22Rv1 (cell line): ENCODE results near the gene ZSCAN21.
A peak's percentile ranks its signal among the peaks of the same experiment; 100 is the strongest.

Experiments
- H3K27ac ChIP-seq: fragments of 450-650 bp; 2 replicates; pipeline ENCODE4 v1.5.1; 2017
- ZFX ChIP-seq: fragments of 450-650 bp; IDR thresholded peaks from 2 replicates; pipeline ENCODE4 v1.6.1; 2017; ENCODE audit warnings: antibody characterized with exemption, borderline replicate concordance
- TF ChIP-seq, protein P1 (sequence below): fragments of 450-650 bp; IDR thresholded peaks from 2 replicates; pipeline ENCODE4 v1.5.1; 2017; ENCODE audit warnings: mild to moderate bottlenecking

The ZSCAN21 gene

DNA sequence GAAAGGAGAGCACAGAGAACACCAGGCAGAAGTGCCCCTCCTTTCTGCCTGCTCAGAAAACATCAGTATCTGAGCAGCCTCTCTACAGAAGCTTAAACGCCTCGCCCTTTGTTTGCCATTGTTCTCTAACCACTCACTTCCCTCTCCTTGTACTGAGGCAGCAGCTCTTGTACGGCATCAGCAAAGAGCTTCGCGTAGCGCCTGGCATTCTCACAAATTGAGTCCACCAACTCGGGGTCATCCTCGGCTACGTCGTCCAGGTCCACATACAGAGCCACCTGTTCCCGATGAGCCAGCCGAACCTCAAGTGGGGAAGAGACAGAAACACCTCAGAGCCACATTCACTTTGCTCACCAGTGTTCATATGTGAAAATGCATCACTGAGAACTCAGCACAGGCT is 49.9 kb downstream of the ZSCAN21 start:
- TF ChIP-seq, protein P1, sequence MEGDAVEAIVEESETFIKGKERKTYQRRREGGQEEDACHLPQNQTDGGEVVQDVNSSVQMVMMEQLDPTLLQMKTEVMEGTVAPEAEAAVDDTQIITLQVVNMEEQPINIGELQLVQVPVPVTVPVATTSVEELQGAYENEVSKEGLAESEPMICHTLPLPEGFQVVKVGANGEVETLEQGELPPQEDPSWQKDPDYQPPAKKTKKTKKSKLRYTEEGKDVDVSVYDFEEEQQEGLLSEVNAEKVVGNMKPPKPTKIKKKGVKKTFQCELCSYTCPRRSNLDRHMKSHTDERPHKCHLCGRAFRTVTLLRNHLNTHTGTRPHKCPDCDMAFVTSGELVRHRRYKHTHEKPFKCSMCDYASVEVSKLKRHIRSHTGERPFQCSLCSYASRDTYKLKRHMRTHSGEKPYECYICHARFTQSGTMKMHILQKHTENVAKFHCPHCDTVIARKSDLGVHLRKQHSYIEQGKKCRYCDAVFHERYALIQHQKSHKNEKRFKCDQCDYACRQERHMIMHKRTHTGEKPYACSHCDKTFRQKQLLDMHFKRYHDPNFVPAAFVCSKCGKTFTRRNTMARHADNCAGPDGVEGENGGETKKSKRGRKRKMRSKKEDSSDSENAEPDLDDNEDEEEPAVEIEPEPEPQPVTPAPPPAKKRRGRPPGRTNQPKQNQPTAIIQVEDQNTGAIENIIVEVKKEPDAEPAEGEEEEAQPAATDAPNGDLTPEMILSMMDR: no peak
- no peak for TF ChIP-seq ZFX
- H3K27ac ChIP-seq: peak overlapping the region; percentile 100

- TF ChIP-seq, protein P1: no peak
- TF ChIP-seq ZFX: no peak
- peak overlapping the region; percentile 100 for H3K27ac ChIP-seq
Measured at GRCh38 chr7:100100420-100101015, 50.9 kb downstream of the ZSCAN21 start.

DNA sequence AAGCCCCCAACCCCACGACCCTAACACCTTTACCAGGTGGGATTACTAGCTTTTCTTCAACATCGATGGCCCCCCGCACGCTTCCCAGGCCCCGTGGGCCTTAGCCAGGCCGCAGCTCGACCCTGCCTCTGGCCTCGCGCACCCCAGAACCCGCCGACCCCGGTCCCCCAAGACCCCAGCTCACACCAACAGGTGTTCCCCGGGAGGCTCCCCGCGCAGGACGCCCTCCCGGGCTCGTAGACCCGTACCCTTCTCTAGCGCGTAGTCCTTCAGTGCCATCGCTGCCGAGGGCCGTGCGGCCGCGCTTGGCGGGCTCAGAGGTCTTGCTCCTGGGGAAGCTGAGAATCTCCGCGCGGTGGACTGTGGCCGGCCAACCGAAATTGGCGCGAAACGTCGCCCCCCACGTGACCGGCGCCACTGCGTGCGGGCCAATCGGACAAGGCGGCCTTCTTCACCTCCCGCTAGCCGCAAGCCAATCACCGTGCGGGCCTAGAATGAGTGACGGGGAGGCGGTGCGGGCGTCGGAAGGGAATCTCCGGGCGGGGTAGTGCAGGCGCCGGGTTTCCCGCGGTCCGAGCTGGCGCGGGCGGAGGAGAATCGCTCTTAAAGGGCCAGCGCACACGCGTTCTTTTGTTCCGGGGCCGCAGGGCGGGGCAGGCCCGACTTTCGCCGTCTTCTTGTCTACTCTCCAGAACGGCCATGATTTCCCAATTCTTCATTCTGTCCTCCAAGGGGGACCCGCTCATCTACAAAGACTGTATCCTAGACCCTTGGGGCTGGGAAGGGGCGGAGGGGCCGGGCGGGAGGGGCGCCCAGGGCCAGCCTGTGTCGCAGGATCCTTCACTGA is 51.7 kb downstream of the ZSCAN21 start, which contains the start of the genes AP4M1 and MCM7:
Gene AP4M1, plus strand, starts transcription at position 628 of the 847 bp plus-strand sequence. Its CDS starts 72 bp downstream, at position 700.
Gene MCM7, minus strand, starts transcription at position 382 of the 847 bp plus-strand sequence. Its CDS starts 103 bp downstream, at position 279.
- H3K27ac ChIP-seq: peak within 1 kb of the TSS; percentile 100
- TF ChIP-seq ZFX: no peak
- TF ChIP-seq, protein P1: no peak

DNA sequence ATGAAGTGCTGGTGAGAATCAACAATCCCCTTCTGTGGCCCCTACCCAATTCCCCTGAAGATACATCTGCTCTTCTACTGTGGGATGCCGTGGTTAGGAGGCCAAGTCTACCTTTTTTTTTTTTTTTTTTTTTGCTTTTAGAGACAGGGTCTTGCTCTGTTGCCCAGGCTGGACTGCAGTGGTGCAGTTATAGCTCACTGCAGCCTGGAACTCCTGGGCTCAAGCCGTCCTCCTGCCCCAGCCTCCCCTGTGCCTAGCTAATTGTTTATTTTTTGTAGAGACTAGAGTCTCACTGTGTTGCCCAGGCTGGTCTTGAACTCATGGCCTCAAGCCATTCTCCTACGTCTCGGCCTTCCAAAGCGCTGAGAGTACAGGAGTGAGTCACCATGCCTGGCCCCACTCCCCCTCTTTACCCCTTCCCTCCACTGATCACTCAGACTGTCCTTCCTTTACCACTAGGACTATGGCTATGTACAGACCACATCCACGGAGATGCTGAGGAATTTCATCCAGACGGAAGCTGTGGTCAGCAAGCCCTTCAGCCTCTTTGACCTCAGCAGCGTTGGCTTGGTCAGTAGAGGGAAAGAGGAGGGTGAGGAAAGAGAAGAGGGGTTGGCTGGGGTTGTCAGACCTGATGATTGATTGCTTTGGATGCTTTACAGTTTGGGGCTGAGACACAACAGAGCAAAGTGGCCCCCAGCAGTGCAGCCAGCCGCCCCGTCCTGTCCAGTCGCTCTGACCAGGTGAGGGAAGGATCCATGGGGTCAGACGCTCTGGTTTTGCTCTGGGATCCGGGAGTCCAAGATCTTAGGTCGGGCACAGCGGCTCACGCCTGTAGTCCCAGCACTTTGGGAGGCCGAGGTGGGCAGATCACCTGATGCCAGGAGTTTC is 53.6 kb downstream of the ZSCAN21 start:
- TF ChIP-seq, protein P1: no peak
- TF ChIP-seq ZFX: no peak
- H3K27ac ChIP-seq: peak overlapping the region; percentile 100

- H3K27ac ChIP-seq: no peak overlapping the region
- no peak for TF ChIP-seq ZFX
- TF ChIP-seq, protein P1: no peak
Measured at GRCh38 chr7:100105534-100105933, 56.0 kb downstream of the ZSCAN21 start.

- H3K27ac ChIP-seq: no peak overlapping the region
- TF ChIP-seq, protein P1: no peak
- no peak for TF ChIP-seq ZFX
Measured at GRCh38 chr7:100106633-100107032, 57.1 kb downstream of the ZSCAN21 start.
